ENCODE results near the gene CERS5.
"Not testable (repeated sequence)": the region's sequence is repeated elsewhere in the genome, so short reads cannot be mapped to it uniquely, and the experiment has no call there.

Gene CERS5

DNA sequence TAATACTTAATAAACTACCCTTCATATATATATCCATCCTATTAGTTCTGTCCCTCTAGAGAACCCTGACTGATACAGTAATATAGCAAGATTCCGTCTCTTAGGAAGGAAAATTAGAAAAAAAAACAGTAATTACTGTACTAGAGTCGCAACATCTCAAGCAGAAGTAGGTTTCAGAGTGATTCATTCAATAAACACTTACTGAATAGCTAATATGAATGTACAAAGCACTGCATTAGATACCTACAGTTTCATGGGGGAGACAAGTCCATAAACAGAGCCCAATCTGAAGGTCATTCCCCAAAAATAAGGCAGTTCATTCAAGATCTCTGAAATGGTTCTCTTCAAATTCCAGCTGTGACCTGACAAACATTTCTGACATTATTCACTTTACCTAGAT lies 9.9 kb downstream of the CERS5 start:
- no peak for FAIRE-seq
- DNase-seq (ENCODE audit: insufficient read length, low spot score), result no peak
- no peak for TF ChIP-seq CTCF (IDR thresholded peaks at IDR 0.05; ENCODE audit: insufficient read depth, missing control alignments)

DNA sequence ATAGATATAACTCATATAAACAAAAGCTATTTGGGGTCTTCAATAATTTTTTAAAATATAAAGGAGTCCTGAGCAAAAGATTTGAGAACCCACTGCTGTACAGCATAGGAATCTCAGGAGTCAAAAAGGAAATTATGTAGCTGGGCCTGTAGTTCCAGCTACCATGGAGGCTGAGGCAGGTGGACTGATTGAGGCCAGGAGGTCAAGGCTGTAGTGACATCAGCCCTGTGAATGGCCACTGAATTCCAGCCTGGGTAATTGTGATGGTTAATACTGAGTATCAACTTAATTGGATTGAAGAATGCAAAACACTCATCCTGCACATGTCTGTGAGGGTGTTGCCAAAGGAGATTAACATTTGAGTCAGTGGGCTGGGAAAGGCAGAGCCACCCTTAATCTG lies 10.5 kb downstream of the CERS5 start:
- FAIRE-seq, result no peak
- no peak for TF ChIP-seq CTCF (IDR thresholded peaks at IDR 0.05; ENCODE audit: insufficient read depth, missing control alignments)
- DNase-seq (ENCODE audit: insufficient read length, low spot score), result no peak

DNA sequence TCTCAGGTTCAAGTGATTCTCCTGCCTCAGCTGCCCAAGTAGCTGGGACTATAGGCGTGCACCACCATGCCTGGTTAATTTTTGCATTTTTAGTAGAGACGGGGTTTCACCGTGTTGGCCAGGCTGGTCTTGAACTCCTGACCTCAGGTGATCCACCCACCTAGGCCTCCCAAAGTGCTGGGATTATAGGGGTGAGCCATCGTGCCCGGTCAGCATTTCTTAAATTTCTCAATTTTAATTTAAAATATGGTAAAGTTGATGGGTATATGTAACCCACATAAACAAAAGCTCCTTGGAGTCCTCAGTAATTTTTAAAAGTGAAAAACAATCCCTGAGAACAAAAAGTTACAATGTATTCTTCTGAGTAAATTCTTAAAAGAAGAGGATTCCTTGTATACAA lies 12.2 kb downstream of the CERS5 start:
- not testable (repeated sequence) for DNase-seq (ENCODE audit: insufficient read length, low spot score); FAIRE-seq

DNA sequence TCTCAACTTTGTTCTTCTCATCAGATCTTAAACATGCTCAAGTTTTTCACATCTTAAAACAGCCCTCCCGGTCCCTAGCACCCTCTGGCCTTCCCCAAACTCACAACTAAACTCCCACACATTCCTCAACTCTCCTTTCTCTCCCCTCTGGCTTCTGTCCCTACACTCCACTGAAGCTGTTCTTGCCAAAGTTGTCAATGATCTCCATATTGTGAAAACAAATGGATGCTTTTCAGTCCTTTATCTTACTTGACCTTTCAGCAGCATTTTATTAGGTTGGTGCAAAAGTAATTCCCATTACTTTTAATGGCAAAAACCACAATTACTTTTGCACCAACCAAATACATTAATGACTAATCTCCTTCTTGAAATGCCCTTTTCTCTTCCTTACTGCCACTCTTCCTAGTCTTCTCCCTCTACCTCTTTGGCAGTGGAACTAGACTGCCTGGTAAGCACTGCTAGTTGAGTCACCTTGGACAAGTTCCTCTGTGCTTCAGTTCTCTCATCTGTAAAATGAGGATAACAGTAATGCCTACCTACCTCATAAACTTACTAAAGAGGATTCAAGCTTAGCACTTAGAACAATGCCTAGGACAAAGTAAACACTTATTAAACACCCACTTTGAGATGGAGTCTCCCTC lies 16.0 kb downstream of the CERS5 start:
- no peak for TF ChIP-seq CTCF (IDR thresholded peaks at IDR 0.05; ENCODE audit: insufficient read depth, missing control alignments)
- no peak for DNase-seq (ENCODE audit: insufficient read length, low spot score)
- FAIRE-seq, result no peak

- FAIRE-seq (no peak), DNase-seq (ENCODE audit: insufficient read length, low spot score) (no peak)
- TF ChIP-seq CTCF (IDR thresholded peaks at IDR 0.05; ENCODE audit: insufficient read depth, missing control alignments), result no peak
Observed at GRCh38 chr12:50149311-50149710, 17.9 kb downstream of the CERS5 start.

DNA sequence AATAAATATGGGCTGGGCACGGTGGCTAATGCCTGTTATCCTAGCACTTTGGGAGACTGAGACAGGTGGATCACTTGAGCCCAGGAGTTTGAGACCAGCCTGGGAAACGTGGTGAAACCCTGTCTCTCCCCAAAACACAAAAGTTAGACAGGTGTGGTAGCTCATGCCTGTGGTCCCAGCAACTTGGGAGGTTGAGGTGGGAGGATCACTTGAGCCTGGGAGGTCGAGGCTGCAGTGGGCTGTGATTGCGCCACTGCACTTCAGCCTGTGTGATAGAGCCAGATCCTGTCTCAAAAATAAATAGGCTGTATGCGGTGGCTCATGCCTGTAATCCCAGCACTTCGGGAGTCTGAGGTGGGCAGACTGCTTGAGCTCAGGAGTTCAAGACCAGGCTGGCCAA lies 19.2 kb downstream of the CERS5 start:
- not testable (repeated sequence) for FAIRE-seq; DNase-seq (ENCODE audit: insufficient read length, low spot score)

DNA sequence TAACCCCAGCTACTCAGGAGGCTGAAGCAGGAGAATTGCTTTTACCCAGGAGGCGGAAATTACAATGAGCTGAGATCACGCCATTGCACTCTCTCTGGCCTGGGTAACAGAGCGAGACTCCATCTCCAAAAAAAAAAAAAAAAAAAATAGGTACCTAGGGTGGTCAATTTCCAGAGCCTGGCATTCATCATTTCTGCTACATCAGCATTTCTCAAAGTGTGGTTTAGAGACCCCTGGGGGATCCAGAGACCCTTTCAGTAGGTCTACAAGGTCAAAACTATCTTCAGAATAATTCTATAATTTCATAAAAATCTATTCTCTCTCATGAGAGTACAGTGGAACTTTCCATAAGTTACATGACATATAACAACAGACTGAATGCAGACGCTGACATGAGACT lies 19.9 kb downstream of the CERS5 start:
- DNase-seq (ENCODE audit: insufficient read length, low spot score) (no peak), FAIRE-seq (no peak)
- no peak for TF ChIP-seq CTCF (IDR thresholded peaks at IDR 0.05; ENCODE audit: insufficient read depth, missing control alignments)

DNA sequence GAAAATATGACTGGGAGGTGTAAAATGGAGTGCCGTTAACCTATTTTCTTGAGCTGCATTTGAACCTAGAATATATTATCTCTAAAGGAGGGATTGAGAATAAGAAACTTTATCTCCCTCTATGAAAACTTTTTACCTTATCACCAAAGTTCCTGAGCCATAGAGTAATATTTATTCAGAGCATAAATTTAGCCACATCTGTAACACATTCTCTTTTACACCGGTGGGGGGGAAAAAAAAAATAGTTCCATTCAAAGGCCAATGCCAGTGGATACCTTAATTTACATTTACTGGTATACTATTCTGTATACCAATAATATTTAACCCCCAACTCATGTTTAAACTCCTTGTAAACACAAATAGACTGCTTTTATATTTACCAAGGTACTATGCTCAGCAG lies 21.7 kb downstream of the CERS5 start:
- FAIRE-seq (no peak), DNase-seq (ENCODE audit: insufficient read length, low spot score) (no peak)
- no peak for TF ChIP-seq CTCF (IDR thresholded peaks at IDR 0.05; ENCODE audit: insufficient read depth, missing control alignments)

All from D721Med (cell line).